Transverse colon (tissue), 4 donors: Measurements from ENCODE around the gene ADGB. TPM values are rescaled to one million over a fixed set of nuclear protein-coding genes. Genes with fewer than 3 reads are reported as not detected.
"Not testable (repeated sequence)": the region's sequence is repeated elsewhere in the genome, so short reads cannot be mapped to it uniquely, and the experiment has no call there.

Experiments used
- DNase-seq: peaks from one replicate; pipeline ENCODE4 v3.0.0-alpha.2; 2019
- H3K27ac ChIP-seq, 4 donors: fragments of 200-600 bp; sonication (generic); 2 replicates each; pipeline ENCODE4 v1.5.1; 2016 to 2018; ENCODE audit warnings: inconsistent platforms in 4 of 4
- H3K27me3 ChIP-seq: fragments of 200-600 bp; sonication (generic); 2 replicates; pipeline ENCODE4 v1.5.1; 2017; ENCODE audit warnings: inconsistent platforms
- H3K36me3 ChIP-seq, 4 donors: fragments of 200-600 bp; sonication (generic); 2 replicates each; pipeline ENCODE4 v1.5.1; 2017 to 2019; ENCODE audit warnings: inconsistent platforms in 4 of 4
- H3K4me1 ChIP-seq, 4 donors: fragments of 200-600 bp; sonication (generic); 2 replicates each; pipeline ENCODE4 v1.5.1; 2017 to 2020; ENCODE audit warnings: inconsistent platforms in 4 of 4
- H3K4me3 ChIP-seq, 4 donors: fragments of 200-600 bp; sonication (generic); 1 replicate in 1 of 4; 2 replicates in 3 of 4; pipeline versions ENCODE4 v1.5.1 to v1.6.1; 2017 to 2019; ENCODE audit warnings: inconsistent platforms in 4 of 4
- H3K9me3 ChIP-seq, 2 donors: fragments of 200-600 bp; sonication (generic); 2 replicates each; pipeline ENCODE4 v1.5.1; 2017 to 2019; ENCODE audit warnings: inconsistent platforms in 2 of 2
- CTCF ChIP-seq, 5 experiments: fragments of 200-600 bp in 3 of 5; fragments of 450-650 bp in 2 of 5; sonication (generic) in 3 of 5; IDR thresholded peaks; 1 replicate in 2 of 5; 2 replicates in 3 of 5; pipeline ENCODE4 v1.5.1; 2016 to 2017; ENCODE audit warnings: antibody characterized with exemption in 5 of 5, inconsistent platforms in 3 of 5, mild to moderate bottlenecking in 2 of 5, moderate library complexity in 1 of 5
- EP300 ChIP-seq: sonication (generic); formaldehyde crosslinking; IDR thresholded peaks from one replicate; pipeline ENCODE4 v1.6.1; 2017; ENCODE audit warnings: antibody characterized with exemption, low read depth
- POLR2A ChIP-seq: fragments of 450-650 bp; IDR thresholded peaks from one replicate; pipeline ENCODE4 v1.6.1; 2016; ENCODE audit warnings: antibody characterized with exemption, mild to moderate bottlenecking, moderate library complexity
- POLR2AphosphoS5 ChIP-seq, 3 donors: sonication (generic); formaldehyde crosslinking; IDR thresholded peaks; one replicate each; pipeline ENCODE4 v1.6.1; 2016; ENCODE audit warnings: antibody characterized with exemption in 3 of 3
- whole genome bisulfite sequencing, 2 donors: methylation state at CpG; one replicate each; pipeline ENCODE4 v1.1.5; 2018; ENCODE audit warnings: low coverage in 1 of 2; 5-methylcytosine and 5-hydroxymethylcytosine counted together
- in situ Hi-C, 4 donors: fragments of 200-750 bp; cut with MboI; loops; one replicate each; pipeline versions ENCODE4 v1.15.0 to v1.15.1; 2017; ENCODE audit warnings: low sequenced_read_pairs in 3 of 4, low pct_ligation_motif_present in 1 of 4, low pct_unique_long_range_greater_than_20kb in 1 of 4
- intact Hi-C: fragments of 100-400 bp; cut with DNase I; formaldehyde crosslinking; loops from one replicate; pipeline ENCODE4 v1.15.1; 2023; ENCODE audit warnings: low total_unique reads
- total RNA-seq, 4 donors: library from RNA; depleted of rRNA; stranded (reverse); fragments of >200 nt; gene quantifications; one replicate each; pipeline ENCODE4 v1.1.0, GENCODE V29; 2016

Gene ADGB
- total RNA-seq, 4 donors from 2014 or later: 1.1 to 28.7 (median 3.2) TPM

DNA sequence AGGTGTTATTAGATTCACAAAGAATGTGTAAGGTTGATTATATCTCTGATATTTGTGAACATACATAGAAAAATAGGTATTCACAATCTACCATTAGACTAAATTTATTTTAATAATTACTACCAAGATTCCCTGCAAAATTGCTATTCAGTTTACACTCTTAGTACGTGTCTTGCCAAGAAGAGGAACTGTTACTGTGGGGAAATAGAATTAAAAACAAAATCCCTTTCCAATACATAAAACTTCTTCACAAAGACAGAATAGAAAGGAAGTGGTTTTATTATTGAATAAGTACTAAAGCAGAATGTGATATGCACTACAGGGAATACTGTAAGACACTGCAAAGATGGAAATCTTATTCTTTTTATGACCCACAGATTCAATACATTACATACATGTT, 38.2 kb upstream of the ADGB start:
- Histone ChIP-seq H3K36me3 (no peaks in the 10 kb centered on the region), H3K9me3 (no peaks in the 10 kb centered on the region), H3K27me3 (no peaks in the 10 kb centered on the region), H3K4me3 (no peak overlapping the region), H3K27ac (no peak overlapping the region), H3K4me1 (no peaks in the 10 kb centered on the region)
- no peak for TF ChIP-seq POLR2A
- no peak for TF ChIP-seq EP300
- DNase-seq: no peak
- intact Hi-C loops (no loop called here), in situ Hi-C loops (no loop called here)
- 64 to 73% methylated on average over 1 of the region's 1 CpG for WGBS, 2 donors

- H3K4me3 ChIP-seq, DNase-seq, H3K4me1 ChIP-seq, in situ Hi-C loops, intact Hi-C loops, H3K9me3 ChIP-seq, H3K36me3 ChIP-seq, H3K27me3 ChIP-seq, H3K27ac ChIP-seq: not testable (repeated sequence)
- WGBS, 2 donors: 66 to 68% methylated on average over 2 of the region's 2 CpGs
Observed at GRCh38 chr6:146566661-146567060, 32.1 kb upstream of the ADGB start.

GRCh38 chr6:146568619-146569018, 30.2 kb upstream of the ADGB start:
- DNase-seq, H3K4me3 ChIP-seq, H3K27ac ChIP-seq, H3K36me3 ChIP-seq, H3K9me3 ChIP-seq, in situ Hi-C loops, H3K4me1 ChIP-seq, H3K27me3 ChIP-seq, intact Hi-C loops: not testable (repeated sequence)
- 82 to 100% methylated on average over 2 to 3 of the region's 3 CpGs for WGBS, 2 donors

GRCh38 chr6:146574211-146574610, 24.6 kb upstream of the ADGB start:
- H3K4me3 ChIP-seq: no peak overlapping the region
- no peaks in the 10 kb centered on the region for H3K4me1 ChIP-seq
- TF ChIP-seq POLR2AphosphoS5 (IDR thresholded peaks at IDR 0.05) (no peak), EP300 (no peak), CTCF (IDR thresholded peaks at IDR 0.05) (no peak), POLR2A (no peak)
- no peaks in the 10 kb centered on the region for H3K36me3 ChIP-seq
- intact Hi-C loops: no loop called here
- no peak for DNase-seq
- 75 to 91% methylated on average over 1 of the region's 1 CpG for WGBS, 2 donors
- peaks cover 0 to 4% of the 10 kb centered on the region in 2 donors for H3K9me3 ChIP-seq
- H3K27me3 ChIP-seq: no peaks in the 10 kb centered on the region
- in situ Hi-C loops: no loop called here
- H3K27ac ChIP-seq: no peak overlapping the region

DNA sequence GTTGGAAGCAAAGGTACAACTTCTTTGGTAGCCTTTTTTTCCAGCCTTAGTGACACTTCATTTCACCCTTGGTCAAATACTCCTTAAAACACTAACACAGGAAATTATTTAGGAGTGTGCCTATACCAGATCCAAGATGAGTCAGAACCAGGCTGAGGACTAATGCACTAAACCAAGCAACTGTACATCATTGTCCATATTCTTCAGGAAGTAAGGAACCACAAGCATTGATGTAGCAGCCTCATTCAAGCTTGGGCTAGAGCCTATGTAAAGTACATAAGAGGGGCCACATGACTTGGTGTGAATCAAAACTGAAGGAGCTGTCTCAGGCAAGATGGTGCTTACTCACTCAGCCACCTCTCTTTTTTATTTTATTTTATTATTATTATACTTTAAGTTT, 20.7 kb upstream of the ADGB start:
- no peaks in the 10 kb centered on the region for H3K4me1 ChIP-seq
- no peak overlapping the region for H3K27ac ChIP-seq
- in situ Hi-C loops: no loop called here
- DNase-seq: no peak
- intact Hi-C loops: no loop called here
- no peaks in the 10 kb centered on the region for H3K36me3 ChIP-seq
- H3K4me3 ChIP-seq: no peak overlapping the region
- peaks cover 0 to 4% of the 10 kb centered on the region in 2 donors for H3K9me3 ChIP-seq
- no peaks in the 10 kb centered on the region for H3K27me3 ChIP-seq
- no peak for TF ChIP-seq CTCF (IDR thresholded peaks at IDR 0.05)
- no peak for TF ChIP-seq EP300
- TF ChIP-seq POLR2AphosphoS5 (IDR thresholded peaks at IDR 0.05): no peak
- no peak for TF ChIP-seq POLR2A

DNA sequence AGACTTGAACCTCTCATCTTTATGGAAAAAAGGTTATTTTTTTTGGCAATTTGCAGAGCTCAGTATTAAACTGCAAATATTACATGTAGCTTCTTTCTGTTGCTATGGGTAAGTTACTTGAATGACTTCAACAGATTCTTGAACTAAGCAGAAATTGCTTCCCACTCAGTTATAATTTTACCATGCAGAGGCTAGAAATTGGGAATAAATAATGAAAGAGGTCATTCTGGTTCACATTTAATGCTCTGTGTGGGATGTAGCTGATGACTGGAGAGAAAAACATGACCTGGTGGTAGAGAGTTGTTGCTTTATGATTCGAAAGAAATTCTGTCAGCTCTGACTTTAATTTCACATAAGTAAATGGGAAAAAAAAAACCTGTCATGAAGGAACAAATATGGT, 16.8 kb upstream of the ADGB start:
- in situ Hi-C loops: no loop called here
- no peaks in the 10 kb centered on the region for H3K36me3 ChIP-seq
- DNase-seq: no peak
- no peaks in the 10 kb centered on the region for H3K9me3 ChIP-seq
- H3K27me3 ChIP-seq: no peaks in the 10 kb centered on the region
- intact Hi-C loops: no loop called here
- no peak overlapping the region for H3K4me3 ChIP-seq
- TF ChIP-seq POLR2A (no peak), POLR2AphosphoS5 (IDR thresholded peaks at IDR 0.05) (no peak), EP300 (no peak), CTCF (IDR thresholded peaks at IDR 0.05) (no peak)
- no peak overlapping the region for H3K27ac ChIP-seq
- no peaks in the 10 kb centered on the region for H3K4me1 ChIP-seq
- 77 to 78% methylated on average over 1 of the region's 1 CpG for WGBS, 2 donors
